ENCODE results near the gene UBE2D1. TPM values are rescaled to one million over a fixed set of nuclear protein-coding genes. Genes with fewer than 3 reads are reported as not detected.
A peak's percentile ranks its signal among the peaks of the same experiment; 100 is the strongest.

UBE2D1 gene
- total and polyA plus RNA-seq, 4 experiments from 2014 or later = 13.4 to 23.4 (median 17.2) TPM

DNA sequence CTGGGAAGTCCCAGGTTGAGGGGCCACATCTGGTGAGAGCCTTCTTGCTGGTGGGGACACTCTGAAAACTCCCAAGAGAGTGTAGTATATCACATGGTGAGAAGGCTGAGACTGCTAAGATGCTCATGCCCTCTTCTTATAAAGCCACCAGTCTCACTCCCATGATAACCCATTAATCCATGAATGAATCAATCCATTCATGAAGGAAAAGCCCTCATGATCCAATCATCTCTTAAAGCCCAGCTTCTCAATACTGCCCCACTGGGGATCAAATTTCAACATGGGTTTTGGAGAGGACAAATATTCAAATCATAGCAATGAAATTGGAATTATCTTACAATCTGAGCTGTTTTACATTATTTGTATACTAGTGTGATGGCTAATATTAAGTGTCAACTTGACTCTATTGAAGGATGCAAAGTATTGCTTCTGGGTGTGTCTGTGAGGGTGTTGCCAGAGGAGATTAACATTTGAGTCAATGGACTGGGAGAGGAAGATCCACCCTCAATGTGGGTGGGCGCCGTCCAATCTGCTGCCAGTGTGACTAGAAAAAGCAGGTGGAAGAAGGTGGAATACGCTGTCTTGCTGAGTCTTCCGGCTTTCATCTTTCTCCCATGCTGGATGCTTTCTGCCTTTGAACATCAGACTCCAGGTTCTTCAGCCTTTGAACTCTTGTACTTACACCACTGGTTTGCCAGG lies 14.3 kb upstream of the UBE2D1 start:
- POLR2A ChIA-PET (ENCODE audit: partially characterized antibody) = no interaction called here
- no peaks in the 10 kb centered on the region for H3K27me3 ChIP-seq (ENCODE audit: insufficient read depth, low read length)
- H3K36me3 Mint-ChIP-seq = no peaks in the 10 kb centered on the region
- DNase-seq = no peak
- CTCF ChIA-PET (ENCODE audit: partially characterized antibody) = no interaction called here
- H3K27me3 Mint-ChIP-seq = peaks cover 0 to under 1% of the 10 kb centered on the region in 2 donors
- no peak overlapping the region for H3K27ac Mint-ChIP-seq
- H3K27ac ChIP-seq (ENCODE audit: low read depth, low read length) = no peak overlapping the region
- H3K4me1 ChIP-seq (ENCODE audit: insufficient read depth, low read length) = peaks cover 8% of the 10 kb centered on the region
- H3K4me1 Mint-ChIP-seq = peaks cover 6 to 10% (median 8%) of the 10 kb centered on the region in 4 donors
- H3K9me3 ChIP-seq (ENCODE audit: control insufficient read depth in 1 of 2, low read length in 2 of 2) = no peaks in the 10 kb centered on the region
- H3K9me3 Mint-ChIP-seq = no peaks in the 10 kb centered on the region
- H3K4me3 ChIP-seq (ENCODE audit: low read length in 2 of 2) = no peak overlapping the region
- intact Hi-C loops (cut with micrococcal nuclease) = no loop called here
- H3K4me3 Mint-ChIP-seq = no peak overlapping the region
- no peaks in the 10 kb centered on the region for H3K36me3 ChIP-seq (ENCODE audit: insufficient read depth, low read length)

- Mint-ChIP-seq H3K4me1 (peaks cover 6 to 10% (median 8%) of the 10 kb centered on the region in 4 donors), H3K27ac (peak overlapping the region in 1 of 7 donors; percentile 1), H3K27me3 (peaks cover under 1 to 3% of the 10 kb centered on the region in 2 donors), H3K9me3 (no peaks in the 10 kb centered on the region), H3K4me3 (peak overlapping the region in 2 of 8 donors; percentile 20), H3K36me3 (peaks cover 0 to 3% of the 10 kb centered on the region in 2 donors)
- Histone ChIP-seq H3K4me1 (ENCODE audit: insufficient read depth, low read length) (peaks cover 8% of the 10 kb centered on the region), H3K36me3 (ENCODE audit: insufficient read depth, low read length) (no peaks in the 10 kb centered on the region), H3K27ac (ENCODE audit: low read depth, low read length) (no peak overlapping the region), H3K4me3 (ENCODE audit: low read length in 2 of 2) (no peak overlapping the region), H3K27me3 (ENCODE audit: insufficient read depth, low read length) (no peaks in the 10 kb centered on the region), H3K9me3 (ENCODE audit: control insufficient read depth in 1 of 2, low read length in 2 of 2) (no peaks in the 10 kb centered on the region)
- DNase-seq = no peak
- POLR2A ChIA-PET (ENCODE audit: partially characterized antibody) = interaction anchor here (1.0 kb wide), 1 partner anchor 13 kb away, joined by 3 read pairs; no protein-coding TSS in a partner anchor
- intact Hi-C loops (cut with micrococcal nuclease) = no loop called here
- CTCF ChIA-PET (ENCODE audit: partially characterized antibody) = interaction anchor here (1.2 kb wide), 1 partner anchor 22 kb away, joined by 6 read pairs; no protein-coding TSS in a partner anchor
Observed at GRCh38 chr10:58322072-58322834, 12.6 kb upstream of the UBE2D1 start.

DNA sequence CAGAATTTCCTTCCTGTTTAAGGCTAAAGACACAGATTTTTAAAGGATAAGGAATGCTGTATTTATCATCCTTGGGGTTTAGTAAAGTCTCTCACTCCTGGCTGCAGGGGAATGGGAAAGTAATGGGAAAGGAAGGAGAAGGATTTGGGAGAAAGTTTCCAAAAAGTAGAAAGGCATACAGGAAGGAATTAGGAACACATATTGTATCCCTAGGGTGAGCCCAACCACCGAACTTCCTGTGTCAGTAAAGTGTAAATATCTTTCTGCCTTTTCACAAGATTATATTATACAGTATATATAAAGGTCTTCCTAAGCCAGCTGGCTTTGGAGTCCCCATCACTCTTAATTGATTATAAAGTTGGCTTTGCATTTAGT lies 12.0 kb upstream of the UBE2D1 start:
- Mint-ChIP-seq H3K4me1 (peaks cover 6 to 10% (median 8%) of the 10 kb centered on the region in 4 donors), H3K4me3 (peak overlapping the region in 2 of 8 donors; percentile 20)
- no peak overlapping the region for H3K4me3 ChIP-seq (ENCODE audit: low read length in 2 of 2)

DNA sequence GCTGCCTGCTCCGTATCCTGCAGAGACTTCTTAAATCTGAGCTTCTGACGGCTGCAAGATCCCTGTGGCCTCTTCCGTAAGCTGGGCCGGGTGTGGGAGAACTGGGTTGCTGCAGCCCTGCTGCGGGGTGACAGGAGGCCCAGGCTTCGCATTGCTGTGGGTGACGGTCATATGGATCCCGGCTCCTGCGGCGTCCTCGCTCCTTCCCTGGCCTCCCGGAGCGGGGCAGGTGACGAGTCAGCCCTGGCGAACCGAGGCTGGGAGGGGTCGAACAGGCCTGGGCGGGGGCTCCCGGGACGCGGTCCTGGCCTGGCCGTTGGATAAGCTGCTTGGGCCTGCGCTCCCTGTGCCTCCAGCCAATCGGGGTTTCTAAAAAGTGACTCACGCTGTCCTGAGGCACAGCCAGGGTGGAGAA lies 7.8 kb upstream of the UBE2D1 start:
- Mint-ChIP-seq H3K36me3 (peaks cover 0 to 3% of the 10 kb centered on the region in 2 donors), H3K4me3 (no peak overlapping the region), H3K9me3 (no peaks in the 10 kb centered on the region), H3K4me1 (peaks cover 6 to 10% (median 8%) of the 10 kb centered on the region in 4 donors), H3K27ac (no peak overlapping the region), H3K27me3 (peaks cover 6 to 8% of the 10 kb centered on the region in 2 donors)
- H3K36me3 ChIP-seq (ENCODE audit: insufficient read depth, low read length) = no peaks in the 10 kb centered on the region
- no peaks in the 10 kb centered on the region for H3K27me3 ChIP-seq (ENCODE audit: insufficient read depth, low read length)
- no peak overlapping the region for H3K4me3 ChIP-seq (ENCODE audit: low read length in 2 of 2)
- no peak for DNase-seq
- ChIA-PET POLR2A (ENCODE audit: partially characterized antibody) (interaction anchor here (0.6 kb wide), 1 partner anchor 50 kb away, joined by 4 read pairs; no protein-coding TSS in a partner anchor), CTCF (ENCODE audit: partially characterized antibody) (interaction anchor here (1.3 kb wide), 1 partner anchor 26 kb away, joined by 3 read pairs; no protein-coding TSS in a partner anchor)
- no peak overlapping the region for H3K27ac ChIP-seq (ENCODE audit: low read depth, low read length)
- intact Hi-C loops (cut with micrococcal nuclease) = no loop called here
- H3K4me1 ChIP-seq (ENCODE audit: insufficient read depth, low read length) = peaks cover 8% of the 10 kb centered on the region
- H3K9me3 ChIP-seq (ENCODE audit: control insufficient read depth in 1 of 2, low read length in 2 of 2) = no peaks in the 10 kb centered on the region

More for the DNA sequence above, 12.0 kb upstream of the UBE2D1 start:
- POLR2A ChIA-PET (ENCODE audit: partially characterized antibody) = interaction anchor here (1.0 kb wide), 1 partner anchor 13 kb away, joined by 3 read pairs; no protein-coding TSS in a partner anchor
- peaks cover 8% of the 10 kb centered on the region for H3K4me1 ChIP-seq (ENCODE audit: insufficient read depth, low read length)
- no peaks in the 10 kb centered on the region for H3K9me3 ChIP-seq (ENCODE audit: control insufficient read depth in 1 of 2, low read length in 2 of 2)
- no peak for DNase-seq
- no peaks in the 10 kb centered on the region for H3K27me3 ChIP-seq (ENCODE audit: insufficient read depth, low read length)
- Mint-ChIP-seq H3K27ac (peak overlapping the region in 1 of 7 donors; percentile 1), H3K9me3 (no peaks in the 10 kb centered on the region), H3K36me3 (peaks cover 0 to 3% of the 10 kb centered on the region in 2 donors), H3K27me3 (peaks cover 3 to 5% of the 10 kb centered on the region in 2 donors)
- CTCF ChIA-PET (ENCODE audit: partially characterized antibody) = no interaction called here
- H3K27ac ChIP-seq (ENCODE audit: low read depth, low read length) = no peak overlapping the region
- intact Hi-C loops (cut with micrococcal nuclease) = no loop called here
- H3K36me3 ChIP-seq (ENCODE audit: insufficient read depth, low read length) = no peaks in the 10 kb centered on the region

GRCh38 chr10:58328233-58328632 lies 6.6 kb upstream of the UBE2D1 start:
- no peaks in the 10 kb centered on the region for H3K4me1 ChIP-seq (ENCODE audit: insufficient read depth, low read length)
- no peaks in the 10 kb centered on the region for H3K27me3 ChIP-seq (ENCODE audit: insufficient read depth, low read length)
- H3K4me3 ChIP-seq (ENCODE audit: low read length in 2 of 2) = no peak overlapping the region
- no peaks in the 10 kb centered on the region for H3K4me1 Mint-ChIP-seq
- H3K9me3 Mint-ChIP-seq = peaks cover 0 to 1% (median 0%) of the 10 kb centered on the region in 8 donors
- peaks cover 6 to 8% of the 10 kb centered on the region in 2 donors for H3K27me3 Mint-ChIP-seq
- ChIA-PET POLR2A (ENCODE audit: partially characterized antibody) (no interaction called here), CTCF (ENCODE audit: partially characterized antibody) (no interaction called here)
- no peak overlapping the region for H3K4me3 Mint-ChIP-seq
- intact Hi-C loops (cut with micrococcal nuclease) = no loop called here
- H3K36me3 Mint-ChIP-seq = peaks cover 0 to 3% of the 10 kb centered on the region in 2 donors
- no peaks in the 10 kb centered on the region for H3K36me3 ChIP-seq (ENCODE audit: insufficient read depth, low read length)
- no peak for DNase-seq
- H3K27ac ChIP-seq (ENCODE audit: low read depth, low read length) = no peak overlapping the region
- H3K27ac Mint-ChIP-seq = no peak overlapping the region
- no peaks in the 10 kb centered on the region for H3K9me3 ChIP-seq (ENCODE audit: control insufficient read depth in 1 of 2, low read length in 2 of 2)

GRCh38 chr10:58330431-58330830 lies 4.4 kb upstream of the UBE2D1 start:
- H3K9me3 Mint-ChIP-seq = peaks cover 0 to 1% (median 0%) of the 10 kb centered on the region in 8 donors
- peaks cover 4 to 8% (median 7%) of the 10 kb centered on the region in 4 donors for H3K4me1 Mint-ChIP-seq
- peaks cover under 1 to 3% of the 10 kb centered on the region in 2 donors for H3K36me3 Mint-ChIP-seq
- no peak for DNase-seq
- Histone ChIP-seq H3K9me3 (ENCODE audit: control insufficient read depth in 1 of 2, low read length in 2 of 2) (no peaks in the 10 kb centered on the region), H3K4me1 (ENCODE audit: insufficient read depth, low read length) (peaks cover 4% of the 10 kb centered on the region), H3K4me3 (ENCODE audit: low read length in 2 of 2) (no peak overlapping the region), H3K36me3 (ENCODE audit: insufficient read depth, low read length) (no peaks in the 10 kb centered on the region), H3K27me3 (ENCODE audit: insufficient read depth, low read length) (no peaks in the 10 kb centered on the region), H3K27ac (ENCODE audit: low read depth, low read length) (no peak overlapping the region)
- POLR2A ChIA-PET (ENCODE audit: partially characterized antibody) = interaction anchor here (1.4 kb wide), 1 partner anchor 62 kb away, joined by 3 read pairs; the partner anchor contains the start of gene CISD1
- CTCF ChIA-PET (ENCODE audit: partially characterized antibody) = no interaction called here
- no peak overlapping the region for H3K27ac Mint-ChIP-seq
- peaks cover 6 to 8% of the 10 kb centered on the region in 2 donors for H3K27me3 Mint-ChIP-seq
- H3K4me3 Mint-ChIP-seq = no peak overlapping the region
- intact Hi-C loops (cut with micrococcal nuclease) = no loop called here

DNA sequence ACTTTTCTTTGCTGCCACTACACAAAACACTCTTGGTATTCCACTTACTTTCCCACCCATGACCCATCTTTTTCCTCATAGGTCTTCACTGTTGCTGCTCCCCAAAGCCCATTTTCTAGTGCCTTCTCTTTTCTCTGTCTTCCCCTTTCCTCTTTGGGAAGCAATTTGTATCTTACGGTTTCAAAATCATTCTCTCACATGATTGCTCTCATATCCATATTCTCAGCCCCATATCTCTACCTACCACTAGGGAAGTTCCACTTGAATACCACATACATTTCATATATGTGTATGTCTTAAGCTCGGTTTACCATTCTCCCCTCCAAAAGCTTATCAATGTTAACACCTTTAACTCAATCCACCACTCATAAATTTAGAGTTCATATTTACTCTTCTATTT lies 3.2 kb upstream of the UBE2D1 start:
- H3K27ac ChIP-seq (ENCODE audit: low read depth, low read length) = no peak overlapping the region
- Mint-ChIP-seq H3K27ac (no peak overlapping the region), H3K4me3 (no peak overlapping the region), H3K36me3 (peaks cover under 1 to 4% of the 10 kb centered on the region in 2 donors), H3K4me1 (peaks cover 14 to 20% (median 17%) of the 10 kb centered on the region in 4 donors), H3K9me3 (peaks cover 0 to 1% (median 0%) of the 10 kb centered on the region in 8 donors), H3K27me3 (peaks cover 4 to 6% of the 10 kb centered on the region in 2 donors)
- H3K4me3 ChIP-seq (ENCODE audit: low read length in 2 of 2) = no peak overlapping the region
- ChIA-PET CTCF (ENCODE audit: partially characterized antibody) (no interaction called here), POLR2A (ENCODE audit: partially characterized antibody) (interaction anchor here (1.4 kb wide), 1 partner anchor 63 kb away, joined by 3 read pairs; the partner anchor contains the start of gene CISD1)
- DNase-seq = no peak
- no peaks in the 10 kb centered on the region for H3K36me3 ChIP-seq (ENCODE audit: insufficient read depth, low read length)
- intact Hi-C loops (cut with micrococcal nuclease) = no loop called here
- H3K27me3 ChIP-seq (ENCODE audit: insufficient read depth, low read length) = no peaks in the 10 kb centered on the region
- H3K4me1 ChIP-seq (ENCODE audit: insufficient read depth, low read length) = peaks cover 16% of the 10 kb centered on the region
- no peaks in the 10 kb centered on the region for H3K9me3 ChIP-seq (ENCODE audit: control insufficient read depth in 1 of 2, low read length in 2 of 2)

All from CD4-positive, alpha-beta memory T cell (primary cell).